Measurements from ENCODE around the gene MIOX.
"Not testable (repeated sequence)": the region's sequence is repeated elsewhere in the genome, so short reads cannot be mapped to it uniquely, and the experiment has no call there.

The MIOX gene

DNA sequence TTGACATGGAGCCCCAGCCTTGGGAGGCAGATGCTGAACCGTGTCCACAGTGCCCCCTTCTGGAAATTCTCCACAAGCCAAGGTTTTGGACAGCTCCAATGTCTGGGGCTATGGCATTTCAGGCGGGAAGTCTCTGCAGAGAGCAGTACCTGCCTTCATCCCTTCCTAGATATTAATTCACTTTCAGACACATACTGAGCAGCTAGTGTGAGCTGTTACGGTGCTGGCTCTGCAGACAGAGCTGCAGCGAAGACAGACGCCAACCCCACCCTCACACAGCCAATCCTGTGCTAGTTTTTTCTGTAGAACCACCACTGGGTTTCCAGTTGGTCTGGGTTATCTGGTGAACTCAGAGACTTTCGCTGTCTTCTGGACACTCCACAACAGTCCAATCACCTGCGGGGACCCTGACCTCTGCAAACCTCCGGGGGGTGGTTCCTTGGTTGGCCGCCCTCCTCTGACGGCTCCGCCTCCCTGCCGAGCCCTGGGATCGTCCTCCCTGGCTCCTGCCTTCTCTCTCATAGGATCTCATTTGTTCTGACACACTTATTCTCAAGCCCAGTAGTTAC lies 11.7 kb downstream of the MIOX start:
- peak; percentile 54 for DNase-seq

DNA sequence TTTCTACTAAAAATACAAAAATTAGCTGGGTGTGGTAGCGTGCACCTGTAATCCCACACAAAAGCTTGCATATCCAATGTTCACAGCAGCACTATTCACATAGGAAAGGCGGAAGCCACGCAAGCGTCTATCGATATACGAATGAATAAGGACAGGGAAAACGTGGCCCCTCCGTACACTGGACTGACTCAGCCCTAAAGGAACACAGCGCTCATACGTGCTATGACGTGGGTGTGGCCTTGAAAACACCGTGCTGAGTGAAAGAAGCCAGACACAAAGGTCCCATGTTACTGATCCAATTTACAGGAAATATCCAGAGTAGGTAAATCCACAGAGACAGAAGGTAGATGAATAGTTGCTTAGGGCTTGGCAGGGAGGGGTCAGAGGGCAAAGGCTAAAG lies 13.8 kb downstream of the MIOX start:
- no peak for DNase-seq

DNA sequence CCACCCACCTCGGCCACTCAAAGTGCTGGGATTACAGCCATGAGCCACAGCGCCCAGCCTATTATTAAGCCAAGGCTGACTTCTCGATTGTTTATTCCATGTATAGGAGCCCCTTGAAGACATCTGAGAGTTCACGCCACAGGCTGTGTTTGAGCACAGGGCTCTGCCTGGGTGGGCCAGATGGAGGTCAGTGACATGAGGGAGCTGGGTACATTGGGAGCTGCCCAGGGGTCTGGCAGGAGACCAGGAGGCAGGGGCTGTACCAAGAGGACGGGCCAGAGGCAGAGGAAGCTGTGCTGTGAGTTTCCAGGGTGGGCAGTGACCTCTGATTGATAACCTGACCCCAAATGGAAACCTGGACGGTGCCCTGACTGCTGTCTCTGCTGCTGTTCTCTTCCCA lies 15.4 kb downstream of the MIOX start:
- no peak for DNase-seq

DNA sequence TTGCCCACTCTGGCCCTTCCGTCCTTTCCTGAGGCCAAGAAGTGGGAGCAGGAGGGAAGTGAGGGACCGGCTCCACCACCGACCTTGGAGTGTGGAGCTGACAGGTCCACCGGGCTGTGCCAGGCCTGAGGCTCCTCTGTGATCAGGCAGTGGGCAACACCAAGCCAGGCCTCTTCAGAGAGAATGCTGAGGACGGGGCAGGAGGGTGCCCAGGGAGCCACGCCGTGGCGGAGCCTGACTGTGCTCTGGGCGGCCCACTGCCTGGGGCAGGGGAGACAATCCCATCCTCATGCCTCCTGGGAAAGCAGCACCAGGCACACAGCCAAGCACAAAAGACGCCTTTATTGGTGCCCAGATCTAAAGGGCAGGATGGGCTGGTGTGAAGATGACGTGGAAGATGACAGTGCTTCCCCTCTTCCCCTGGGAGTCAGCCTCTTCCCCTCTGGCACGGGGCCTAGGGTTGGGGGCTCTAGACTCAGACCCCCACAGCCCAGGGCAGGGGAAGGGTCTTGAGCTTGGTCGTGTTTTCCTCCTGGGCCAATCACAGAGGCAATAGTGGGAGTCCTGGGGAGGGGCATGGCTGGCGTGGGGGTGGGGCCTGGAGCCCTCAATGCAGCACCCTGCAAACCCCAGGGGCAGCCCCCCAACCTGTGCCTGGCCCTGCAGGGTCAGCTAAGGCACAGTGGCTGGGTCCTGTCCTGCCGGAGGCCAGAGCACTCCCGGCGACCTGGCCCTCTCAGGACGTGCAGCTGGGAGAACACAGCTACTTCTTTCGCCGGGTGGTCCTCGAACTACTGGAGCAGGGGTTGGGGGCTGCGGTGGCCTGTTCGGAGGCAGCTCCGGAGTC lies 16.2 kb downstream of the MIOX start:
- DNase-seq = no peak

DNA sequence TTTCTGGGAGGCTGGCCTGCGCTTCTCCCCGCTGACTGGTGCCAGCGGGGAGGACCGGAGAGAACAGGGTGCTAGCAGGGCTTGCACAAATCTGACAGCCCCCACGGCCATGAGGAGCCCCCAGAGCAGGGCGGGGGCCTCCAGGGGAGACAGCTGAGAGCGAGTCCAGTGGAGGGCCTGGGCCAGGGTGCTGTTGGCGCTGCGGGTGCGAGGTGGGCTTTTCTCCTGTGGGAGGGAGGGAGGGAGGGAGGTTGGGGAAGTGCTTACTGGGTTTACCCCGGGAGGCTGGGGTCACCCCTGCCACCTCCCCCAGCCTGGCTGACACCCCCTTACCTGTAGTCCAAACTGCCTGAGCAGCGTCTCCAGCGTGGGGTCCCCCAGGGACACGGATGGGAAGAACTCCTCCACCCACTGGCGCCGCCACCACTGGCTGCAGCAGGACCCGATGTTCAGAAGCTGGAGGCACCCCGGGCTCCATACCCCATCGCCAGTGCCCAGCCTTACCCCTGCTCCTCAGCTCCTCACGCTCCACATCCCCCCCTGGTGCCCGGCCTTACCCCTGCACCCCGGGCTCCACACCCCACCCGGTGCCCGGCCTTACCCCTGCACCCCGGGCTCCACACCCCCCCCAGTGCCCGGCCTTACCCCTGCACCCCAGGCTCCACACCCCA lies 17.0 kb downstream of the MIOX start:
- no peak for DNase-seq

DNA sequence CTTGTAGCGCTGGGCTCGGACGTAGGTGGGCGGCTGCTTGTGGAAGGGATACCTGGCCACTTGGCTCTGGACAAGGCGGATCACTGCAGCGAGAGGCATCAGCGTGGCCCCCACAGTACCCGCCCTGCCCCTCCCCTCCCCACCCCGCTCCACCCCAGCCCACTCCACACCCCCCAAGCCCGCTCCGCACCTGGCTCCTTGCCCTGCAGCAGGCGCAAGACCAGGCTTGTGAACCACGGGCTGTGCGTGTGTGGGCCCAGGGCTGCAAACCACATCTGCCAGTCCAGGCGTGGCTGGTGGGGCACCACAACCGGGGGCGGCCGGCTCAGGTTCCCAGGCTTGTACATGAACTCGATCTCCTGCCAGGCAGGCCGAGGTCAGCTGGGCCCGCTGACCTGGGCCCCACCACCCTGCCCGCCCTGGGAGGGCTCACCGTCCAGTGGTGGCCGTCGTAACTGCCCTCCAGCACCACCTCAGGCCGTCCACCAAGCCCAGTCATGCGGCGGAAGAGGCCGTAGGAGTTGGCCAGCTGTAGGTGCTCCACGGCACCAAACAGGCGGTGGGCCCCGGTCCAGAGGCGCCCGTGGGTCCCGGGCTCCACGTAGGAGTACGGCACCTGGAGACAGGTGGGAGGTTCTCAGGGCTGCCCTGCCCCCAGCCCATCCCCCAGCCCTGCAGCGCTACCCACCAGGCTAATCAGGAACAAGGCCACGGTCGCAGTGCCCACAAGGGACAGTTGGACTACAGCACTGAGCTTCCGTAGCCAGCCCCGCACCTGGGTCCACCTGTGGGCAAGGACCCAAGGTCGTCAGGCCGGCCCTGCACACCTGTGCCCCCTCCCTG lies 17.9 kb downstream of the MIOX start:
- no peak for DNase-seq

DNA sequence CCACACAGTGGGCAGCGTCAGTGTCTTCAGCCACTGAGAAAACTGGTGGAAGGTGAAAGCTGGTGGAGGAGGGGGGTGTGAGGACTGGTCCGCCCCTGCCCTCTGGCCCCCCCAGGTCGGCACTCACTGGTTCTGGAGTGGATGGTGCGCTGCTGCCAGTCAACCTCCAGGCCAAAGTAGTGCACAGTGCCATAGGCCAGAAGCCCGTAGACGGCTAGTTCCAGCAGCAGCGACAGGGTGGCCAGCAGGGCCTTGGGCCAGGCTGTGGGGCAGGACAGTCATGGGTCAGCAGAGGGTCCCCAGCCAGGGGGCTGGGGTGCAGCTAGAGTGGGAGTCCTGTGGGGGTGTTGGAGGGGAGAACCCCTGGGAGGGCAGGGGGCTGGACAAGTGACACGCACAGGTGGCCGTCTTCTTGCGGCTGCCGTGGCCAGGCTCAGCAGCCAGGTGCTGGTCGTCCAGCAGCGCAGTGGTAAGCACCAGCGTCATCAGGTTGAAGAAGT lies 18.7 kb downstream of the MIOX start:
- DNase-seq = no peak

DNA sequence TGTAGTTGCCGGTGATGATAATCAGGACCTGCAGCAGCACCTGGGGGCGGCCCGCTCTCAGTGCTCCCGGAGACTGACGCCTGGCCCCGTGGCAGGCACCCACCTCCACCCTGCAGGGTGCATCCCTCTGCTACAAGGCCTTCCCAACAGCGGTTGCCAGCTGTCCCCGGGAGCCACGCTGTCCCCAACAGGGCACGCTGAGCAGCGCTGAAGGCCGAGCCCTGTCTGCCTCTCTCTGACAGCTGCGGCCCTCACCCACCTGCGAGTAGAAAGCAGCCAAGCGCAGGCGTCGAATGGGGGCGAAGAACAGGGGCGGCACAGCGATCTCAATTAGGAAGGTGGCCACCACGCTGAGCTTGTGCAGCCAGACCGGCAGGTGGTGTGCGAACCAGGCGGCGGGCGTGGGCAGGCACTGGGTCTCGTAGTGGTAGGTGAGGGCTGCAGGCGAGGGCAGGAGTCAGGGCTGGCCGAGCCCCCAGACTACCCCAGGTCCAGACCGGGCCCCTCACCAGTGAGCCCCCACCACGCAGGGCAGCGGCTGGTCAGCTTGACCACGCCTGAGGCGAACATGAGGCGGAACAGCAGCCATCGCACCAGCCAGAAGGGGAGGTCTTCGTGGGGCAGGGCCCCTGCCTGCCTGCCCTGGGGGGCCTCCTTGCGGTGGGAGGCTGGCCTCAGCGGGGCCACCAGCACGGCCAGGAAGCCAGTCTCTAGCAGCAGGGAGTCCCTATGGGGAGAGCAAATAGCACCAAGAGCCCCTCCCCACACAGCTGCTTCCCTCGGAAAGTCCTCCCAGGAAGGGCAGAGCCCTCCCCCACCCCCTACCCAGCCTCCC lies 19.3 kb downstream of the MIOX start:
- no peak for DNase-seq

DNA sequence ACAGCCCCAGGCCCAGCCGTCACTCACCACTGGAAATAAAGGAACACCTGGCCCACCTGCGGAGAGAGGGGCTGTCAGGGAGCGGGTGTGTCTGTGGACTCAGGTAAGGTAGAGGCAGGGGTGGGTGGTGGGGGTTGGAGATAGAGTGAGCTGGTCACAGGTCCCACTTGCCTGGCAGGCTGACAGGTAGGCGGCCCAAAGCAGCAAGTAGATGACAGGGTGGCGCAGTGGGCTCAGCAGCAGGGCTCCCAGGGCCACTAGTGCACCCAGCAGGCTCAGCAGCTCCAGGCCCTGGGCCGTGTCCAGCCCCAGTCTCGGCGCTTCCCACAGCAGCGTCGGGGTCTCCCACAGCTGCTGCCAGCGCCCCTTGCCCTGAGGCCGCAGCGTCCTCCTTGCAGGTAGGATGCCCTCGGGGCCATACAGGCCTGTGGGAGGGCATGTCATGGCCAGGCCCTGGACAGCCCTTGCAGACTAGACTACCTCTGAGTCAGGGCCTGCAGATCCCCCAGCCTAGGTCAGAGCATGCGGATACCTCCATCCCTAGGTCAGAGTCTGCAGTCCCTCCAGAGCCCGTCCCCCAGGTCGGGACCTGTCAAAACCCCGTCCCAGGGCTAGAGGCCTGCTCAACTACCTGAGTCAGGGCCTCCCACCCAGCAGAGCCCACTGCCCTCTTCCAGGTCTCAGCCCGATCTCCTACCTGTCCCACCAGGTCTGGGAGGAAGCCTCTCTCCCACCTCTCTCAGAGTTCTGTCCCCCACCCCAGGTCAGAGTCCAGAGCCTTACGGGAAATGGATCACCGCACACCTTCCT lies 20.2 kb downstream of the MIOX start:
- DNase-seq = no peak

DNA sequence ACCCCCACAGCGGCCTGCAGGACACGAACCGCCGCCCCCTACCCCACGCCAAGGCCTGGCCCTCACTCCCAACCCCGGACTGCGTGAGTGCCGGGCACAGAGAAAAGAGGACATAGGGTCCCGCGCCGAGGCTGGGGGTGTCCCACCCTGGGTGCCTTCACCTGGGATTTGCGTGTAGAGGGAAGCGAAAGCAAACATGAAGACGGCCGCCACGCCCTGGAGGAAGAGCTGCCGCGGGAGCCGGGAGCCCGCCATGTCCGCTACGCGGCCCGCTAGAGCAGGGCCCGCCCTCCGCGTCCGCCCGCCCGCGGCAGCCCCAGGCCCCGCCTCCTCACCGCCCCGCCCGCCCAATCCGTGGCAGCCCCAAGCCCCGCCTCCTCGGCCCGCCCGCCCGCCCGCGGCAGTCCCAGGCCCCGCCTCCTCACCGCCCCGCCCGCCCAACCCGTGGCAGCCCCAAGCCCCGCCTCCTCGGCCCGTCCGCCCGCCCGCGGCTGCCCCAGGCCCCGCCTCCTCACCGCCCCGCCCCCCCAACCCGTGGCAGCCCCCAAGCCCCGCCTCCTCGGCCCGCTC lies 20.8 kb downstream of the MIOX start, which contains the start of gene LMF2:
Gene LMF2 (minus strand): TSS at position 282 of the 570 bp plus-strand sequence. CDS start 27 bp downstream, at position 255.
- DNase-seq = peak; percentile 92

DNA sequence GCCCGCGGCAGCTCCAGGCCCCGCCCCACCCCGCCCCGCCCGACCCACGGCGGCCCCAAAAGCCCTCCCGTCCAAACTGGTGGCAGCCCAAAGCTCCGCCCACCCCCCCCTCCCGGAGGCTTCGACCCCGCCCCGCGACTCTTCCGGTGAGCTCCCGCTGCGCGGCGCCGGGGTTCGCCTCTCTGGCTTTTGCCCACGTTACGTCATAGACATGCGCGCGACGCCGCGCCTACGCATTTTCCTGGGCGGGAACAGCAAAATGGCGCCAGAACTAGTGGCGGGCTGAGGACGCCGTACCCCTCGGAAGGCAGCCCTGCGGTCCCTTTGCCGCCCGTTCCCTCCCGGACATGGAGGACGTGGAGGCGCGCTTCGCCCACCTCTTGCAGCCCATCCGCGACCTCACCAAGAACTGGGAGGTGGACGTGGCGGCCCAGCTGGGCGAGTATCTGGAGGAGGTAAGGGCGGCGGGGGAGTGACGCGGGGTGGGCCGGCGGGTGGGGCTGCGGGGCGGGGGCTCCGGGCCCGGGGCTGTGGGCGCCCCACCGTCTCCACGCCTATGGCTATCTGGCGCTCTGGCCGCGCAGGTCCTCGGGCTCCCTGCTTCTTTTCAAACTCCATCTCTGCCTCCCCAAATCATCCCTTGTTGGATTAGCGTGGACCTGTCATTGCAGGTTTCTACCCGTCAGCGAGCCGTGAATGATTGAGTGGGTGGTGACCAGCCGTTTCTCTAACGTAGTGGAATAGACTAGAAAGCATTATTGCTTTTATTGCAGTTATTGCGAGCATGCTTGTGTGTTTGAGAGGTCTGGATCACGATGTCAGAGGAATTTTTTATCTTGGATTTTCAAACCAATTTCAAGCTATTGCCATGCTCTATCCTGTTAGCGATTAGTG lies 21.6 kb downstream of the MIOX start, which contains the start of gene NCAPH2:
Gene NCAPH2 (plus strand): TSS at position 234 of the 894 bp plus-strand sequence. CDS start 114 bp downstream, at position 348.
- DNase-seq = peak; percentile 98

DNA sequence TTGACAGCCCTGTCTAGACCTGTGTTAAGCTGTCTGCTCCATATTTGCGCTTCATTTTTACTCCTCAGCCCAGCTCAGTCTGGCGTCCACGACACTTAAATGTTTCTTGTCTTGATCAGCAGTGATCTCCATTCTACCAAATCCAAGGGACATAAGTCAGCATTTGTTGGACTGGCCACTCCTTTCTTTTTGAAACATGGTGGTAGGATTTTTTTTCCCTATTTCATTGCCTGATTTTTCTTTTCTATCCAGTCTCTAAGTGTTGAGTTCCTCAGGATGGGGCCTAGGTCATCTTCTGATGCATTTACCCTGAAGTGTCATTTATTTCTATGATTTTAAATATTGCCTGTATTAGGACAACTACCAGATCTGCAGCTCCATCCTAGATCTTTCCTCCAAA lies 22.2 kb downstream of the MIOX start:
- no peak for DNase-seq

DNA sequence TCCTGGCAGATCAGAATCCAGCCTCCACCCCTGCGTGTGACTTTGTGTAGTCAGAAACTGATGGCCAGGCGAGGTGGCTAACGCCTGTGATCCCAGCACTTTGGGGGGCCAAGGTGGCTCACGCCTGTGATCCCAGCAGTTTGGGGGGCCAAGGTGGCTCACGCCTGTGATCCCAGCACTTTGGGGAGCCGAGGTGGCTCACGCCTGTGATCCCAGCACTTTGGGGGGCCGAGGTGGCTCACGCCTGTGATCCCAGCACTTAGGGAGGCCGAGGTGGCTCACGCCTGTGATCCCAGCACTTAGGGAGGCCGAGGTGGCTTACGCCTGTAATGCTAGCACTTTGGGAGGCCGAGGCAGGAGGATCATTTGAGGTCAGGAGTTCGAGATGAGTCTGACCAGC lies 26.5 kb downstream of the MIOX start:
- no peak for DNase-seq

DNA sequence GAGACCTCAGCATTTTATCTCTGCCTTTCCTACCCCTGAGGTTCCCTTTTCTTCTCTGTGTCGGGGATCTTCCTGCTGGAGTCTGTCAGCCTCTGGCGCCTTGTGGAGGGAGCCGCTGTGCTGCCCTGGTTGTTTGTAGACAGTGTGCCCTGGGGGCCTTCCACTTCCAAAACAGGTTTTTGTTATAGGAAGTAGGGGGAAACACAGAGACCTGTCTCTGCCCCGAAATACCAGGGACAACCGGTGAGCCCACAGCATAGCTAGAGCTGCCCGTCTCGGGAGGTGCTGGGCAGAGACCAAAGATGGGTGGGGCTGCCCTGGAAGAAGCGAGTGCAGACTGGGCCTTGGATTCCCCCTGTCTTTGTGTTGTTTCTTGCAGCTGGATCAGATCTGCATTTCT lies 29.4 kb downstream of the MIOX start:
- DNase-seq = no peak

DNA sequence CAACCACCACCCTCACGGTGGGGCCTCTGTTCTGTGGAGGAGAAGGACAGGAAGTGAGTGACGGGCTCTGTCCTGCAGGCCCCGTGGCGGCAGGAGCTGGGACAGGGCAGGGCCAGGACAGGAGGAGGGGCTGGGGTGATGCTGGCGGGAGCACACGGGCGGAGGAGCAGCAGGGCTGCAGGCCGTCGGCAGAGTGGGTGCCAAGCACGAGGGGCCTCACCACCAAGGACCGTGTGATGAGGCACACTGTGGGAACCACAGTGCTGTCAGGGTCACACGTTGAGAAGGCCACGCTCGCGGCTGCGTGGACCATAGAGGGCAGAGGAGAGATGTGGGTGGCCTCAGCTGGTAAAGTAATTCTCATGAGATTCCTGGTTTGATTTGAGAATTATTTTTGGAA lies 30.2 kb downstream of the MIOX start:
- no peak for DNase-seq

DNA sequence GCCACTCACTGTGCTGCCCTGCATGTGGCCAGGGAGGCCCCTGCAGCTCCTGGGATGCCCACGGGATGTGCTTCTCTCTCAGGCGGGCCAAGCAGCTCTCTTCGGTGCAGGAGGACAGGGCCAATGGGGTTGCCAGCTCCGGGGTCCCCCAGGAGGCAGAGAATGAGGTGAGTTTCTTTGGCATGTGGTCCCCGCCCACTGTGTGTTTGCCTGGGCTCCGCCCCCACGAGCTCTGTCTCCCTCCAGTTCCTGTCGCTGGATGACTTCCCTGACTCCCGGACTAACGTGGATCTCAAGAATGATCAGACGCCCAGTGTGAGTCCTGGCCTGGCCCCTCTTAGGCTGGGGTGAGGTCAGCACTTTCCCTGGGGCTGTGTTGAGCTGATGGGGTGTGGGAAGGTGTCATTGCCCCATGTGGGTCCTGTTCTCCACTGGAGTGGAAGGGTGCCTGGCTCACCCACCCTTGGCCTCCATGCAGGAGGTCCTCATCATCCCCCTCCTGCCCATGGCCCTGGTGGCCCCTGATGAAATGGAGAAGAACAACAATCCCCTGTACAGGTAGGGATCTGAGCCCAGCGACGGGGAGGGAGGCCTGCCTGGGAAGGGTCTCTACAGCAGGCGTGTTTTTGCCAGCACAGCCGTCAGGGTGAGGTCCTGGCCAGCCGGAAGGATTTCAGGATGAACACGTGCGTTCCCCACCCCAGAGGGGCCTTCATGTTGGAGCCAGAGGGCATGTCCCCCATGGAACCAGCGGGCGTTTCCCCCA lies 31.0 kb downstream of the MIOX start:
- no peak for DNase-seq

DNA sequence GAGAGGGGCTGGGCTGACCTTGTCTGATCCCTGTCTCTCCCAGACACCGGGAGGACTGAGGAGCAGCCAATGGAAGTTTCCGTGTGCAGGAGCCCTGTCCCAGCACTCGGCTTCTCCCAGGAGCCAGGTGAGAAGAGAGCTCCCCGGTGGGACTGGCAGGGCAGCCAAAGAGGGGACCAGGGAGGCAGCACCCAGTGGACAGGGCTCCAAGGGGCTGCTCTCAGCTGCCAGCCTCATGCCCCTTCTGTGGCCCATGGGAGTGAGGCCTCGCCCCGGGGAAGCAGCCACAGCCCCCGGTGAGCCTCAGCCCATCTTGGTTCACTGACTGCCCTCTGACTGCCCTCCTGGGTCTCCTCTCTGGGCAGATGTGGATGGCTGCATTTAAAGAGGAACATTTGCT lies 31.9 kb downstream of the MIOX start:
- no peak for DNase-seq

DNA sequence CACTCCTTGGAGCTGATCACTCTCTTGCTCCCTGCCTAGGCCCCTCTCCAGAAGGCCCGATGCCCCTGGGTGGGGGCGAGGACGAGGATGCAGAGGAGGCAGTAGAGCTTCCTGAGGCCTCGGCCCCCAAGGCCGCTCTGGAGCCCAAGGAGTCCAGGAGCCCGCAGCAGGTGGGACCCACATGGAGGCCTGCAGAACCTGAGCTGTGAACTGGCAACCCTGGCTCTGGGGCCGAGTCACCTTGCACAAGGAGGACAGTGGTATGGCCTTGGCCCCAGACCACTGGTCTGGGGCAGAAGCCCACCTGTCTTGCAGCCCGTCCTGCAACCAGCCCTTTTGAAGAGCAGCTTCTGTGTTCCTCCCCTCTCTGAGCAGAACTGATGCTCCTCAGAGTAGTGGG lies 32.5 kb downstream of the MIOX start:
- no peak for DNase-seq

DNA sequence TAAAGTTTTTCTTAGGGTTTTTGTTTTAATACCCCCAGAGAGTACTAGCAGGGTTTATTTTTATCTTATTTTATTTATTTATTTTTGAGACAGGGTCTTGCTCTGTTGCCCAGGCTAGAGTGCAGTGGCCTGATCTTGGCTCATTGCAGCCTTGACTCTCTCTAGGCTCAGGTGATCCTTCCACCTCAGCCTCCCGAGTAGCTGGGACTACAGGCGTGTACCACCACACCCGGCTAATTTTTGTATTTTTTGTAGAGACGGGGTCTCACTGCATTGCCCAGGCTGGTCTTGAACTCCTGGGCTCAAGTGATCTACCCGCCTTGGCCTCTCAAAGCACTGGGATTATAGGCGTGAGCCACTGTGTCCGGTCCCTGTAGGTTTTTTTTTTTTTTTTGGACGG lies 33.5 kb downstream of the MIOX start:
- DNase-seq = not testable (repeated sequence)

All from activated CD4-positive, alpha-beta T cell treated with anti-CD3 and anti-CD28 coated beads for 1 hour (primary cell).